Right lobe of liver (tissue), 4 donors: Measurements from ENCODE around the gene CRYBB1.

Experiments
- CTCF ChIP-seq, 4 donors: fragments of 200-600 bp in 3 of 4; fragments of 450-650 bp in 1 of 4; IDR thresholded peaks; one replicate each; pipeline versions ENCODE4 v1.5.1 to v1.8.0; 2016 to 2022; ENCODE audit warnings: antibody characterized with exemption in 4 of 4, mild to moderate bottlenecking in 2 of 4
- POLR2A ChIP-seq: fragments of 450-650 bp; IDR thresholded peaks from one replicate; pipeline ENCODE4 v1.6.1; 2017; ENCODE audit warnings: antibody characterized with exemption, mild to moderate bottlenecking
- donor health status: DM: no; HTN: no; CAD: no.
- donor health status: DM: no; HTN: no; CAD: no.
- donor health status: DM: no; HTN: yes; CAD: no.

GRCh38 chr22:26660961-26661578 is 43.2 kb upstream of the CRYBB1 start:
- TF ChIP-seq CTCF (IDR thresholded peaks at IDR 0.05) (no peak), POLR2A (no peak)
